ENCODE data around the gene RNF223. TPM values are rescaled to one million over a fixed set of nuclear protein-coding genes. Genes with fewer than 3 reads are reported as not detected.

RNF223 gene
- total RNA-seq, 4 donors from 2014 or later: not detected

DNA sequence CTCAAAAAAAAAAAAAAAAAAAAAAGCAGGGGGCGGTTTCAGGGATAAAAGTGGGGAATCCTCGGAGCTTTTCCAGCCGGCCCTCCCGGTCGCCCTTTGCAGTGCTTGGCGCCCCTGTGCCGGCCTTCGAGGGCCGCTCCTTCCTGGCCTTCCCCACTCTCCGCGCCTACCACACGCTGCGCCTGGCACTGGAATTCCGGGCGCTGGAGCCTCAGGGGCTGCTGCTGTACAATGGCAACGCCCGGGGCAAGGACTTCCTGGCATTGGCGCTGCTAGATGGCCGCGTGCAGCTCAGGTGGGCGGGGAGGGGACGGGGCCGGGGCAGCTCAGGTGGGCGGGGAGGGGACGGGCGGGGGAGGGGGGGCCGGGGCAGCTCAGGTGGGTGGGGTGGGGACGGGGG lies 25.3 kb downstream of the RNF223 start:
- TF ChIP-seq POLR2A (IDR thresholded peaks at IDR 0.05): no peak
- TF ChIP-seq, protein P1, sequence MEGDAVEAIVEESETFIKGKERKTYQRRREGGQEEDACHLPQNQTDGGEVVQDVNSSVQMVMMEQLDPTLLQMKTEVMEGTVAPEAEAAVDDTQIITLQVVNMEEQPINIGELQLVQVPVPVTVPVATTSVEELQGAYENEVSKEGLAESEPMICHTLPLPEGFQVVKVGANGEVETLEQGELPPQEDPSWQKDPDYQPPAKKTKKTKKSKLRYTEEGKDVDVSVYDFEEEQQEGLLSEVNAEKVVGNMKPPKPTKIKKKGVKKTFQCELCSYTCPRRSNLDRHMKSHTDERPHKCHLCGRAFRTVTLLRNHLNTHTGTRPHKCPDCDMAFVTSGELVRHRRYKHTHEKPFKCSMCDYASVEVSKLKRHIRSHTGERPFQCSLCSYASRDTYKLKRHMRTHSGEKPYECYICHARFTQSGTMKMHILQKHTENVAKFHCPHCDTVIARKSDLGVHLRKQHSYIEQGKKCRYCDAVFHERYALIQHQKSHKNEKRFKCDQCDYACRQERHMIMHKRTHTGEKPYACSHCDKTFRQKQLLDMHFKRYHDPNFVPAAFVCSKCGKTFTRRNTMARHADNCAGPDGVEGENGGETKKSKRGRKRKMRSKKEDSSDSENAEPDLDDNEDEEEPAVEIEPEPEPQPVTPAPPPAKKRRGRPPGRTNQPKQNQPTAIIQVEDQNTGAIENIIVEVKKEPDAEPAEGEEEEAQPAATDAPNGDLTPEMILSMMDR (IDR thresholded peaks at IDR 0.05): no peak

DNA sequence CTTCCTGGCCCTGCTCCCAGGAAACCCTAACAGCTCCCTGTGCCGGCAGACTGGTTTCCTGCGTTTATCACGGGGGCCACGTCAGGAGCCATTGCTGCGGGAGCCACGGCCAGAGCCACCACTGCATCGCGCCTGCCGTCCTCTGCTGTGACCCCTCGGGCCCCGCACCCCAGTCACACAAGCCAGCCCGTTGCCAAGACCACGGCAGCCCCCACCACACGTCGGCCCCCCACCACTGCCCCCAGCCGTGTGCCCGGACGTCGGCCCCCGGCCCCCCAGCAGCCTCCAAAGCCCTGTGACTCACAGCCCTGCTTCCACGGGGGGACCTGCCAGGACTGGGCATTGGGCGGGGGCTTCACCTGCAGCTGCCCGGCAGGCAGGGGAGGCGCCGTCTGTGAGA lies 26.1 kb downstream of the RNF223 start:
- intact Hi-C loops (cut with DNase I): no loop called here
- TF ChIP-seq, protein P1 (IDR thresholded peaks at IDR 0.05): no peak
- TF ChIP-seq POLR2A (IDR thresholded peaks at IDR 0.05): no peak
- WGBS, 2 donors: 93 to 96% methylated on average over 17 to 21 of the region's 25 CpGs
- H3K27me3 ChIP-seq: no peaks in the 10 kb centered on the region
- H3K27ac ChIP-seq: no peak overlapping the region
- no peaks in the 10 kb centered on the region for H3K4me1 ChIP-seq
- no peak for DNase-seq
- H3K9me3 ChIP-seq: no peaks in the 10 kb centered on the region
- H3K4me3 ChIP-seq (replicated peaks in 1 of 3): no peak overlapping the region
- H3K36me3 ChIP-seq: peaks cover 43 to 45% of the 10 kb centered on the region in 2 donors

More for the DNA sequence above, 25.3 kb downstream of the RNF223 start:
- Histone ChIP-seq H3K36me3 (peaks cover 44 to 48% of the 10 kb centered on the region in 2 donors), H3K27ac (no peak overlapping the region), H3K27me3 (no peaks in the 10 kb centered on the region), H3K4me3 (replicated peaks in 1 of 3) (no peak overlapping the region), H3K9me3 (no peaks in the 10 kb centered on the region), H3K4me1 (no peaks in the 10 kb centered on the region)
- DNase-seq: no peak
- WGBS, 2 donors: 93 to 98% methylated on average over 22 of the region's 28 CpGs
- intact Hi-C loops (cut with DNase I): no loop called here

DNA sequence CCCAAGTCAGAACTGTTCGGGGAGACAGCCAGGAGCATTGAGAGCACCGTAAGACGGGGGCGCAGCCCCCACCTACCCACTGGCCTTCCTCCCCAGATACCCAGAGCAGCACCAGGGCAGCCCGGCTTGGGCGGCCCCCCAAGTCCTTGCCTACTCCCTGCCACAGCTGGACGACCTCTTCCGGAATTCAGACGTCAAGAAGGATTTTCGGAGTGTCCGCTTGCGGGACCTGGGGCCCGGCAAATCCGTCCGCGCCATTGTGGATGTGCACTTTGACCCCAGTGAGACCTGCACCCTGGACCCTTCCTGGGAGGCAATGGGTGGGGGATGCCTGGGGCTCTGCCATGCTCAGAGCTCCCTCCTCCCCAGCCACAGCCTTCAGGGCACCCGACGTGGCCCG lies 26.7 kb downstream of the RNF223 start:
- 95 to 96% methylated on average over 10 to 15 of the region's 19 CpGs for WGBS, 2 donors
- no peak overlapping the region for H3K4me3 ChIP-seq (replicated peaks in 1 of 3)
- H3K27me3 ChIP-seq: no peaks in the 10 kb centered on the region
- intact Hi-C loops (cut with DNase I): no loop called here
- no peaks in the 10 kb centered on the region for H3K9me3 ChIP-seq
- no peak for DNase-seq
- no peak for TF ChIP-seq POLR2A (IDR thresholded peaks at IDR 0.05)
- TF ChIP-seq, protein P1 (IDR thresholded peaks at IDR 0.05): no peak
- no peak overlapping the region for H3K27ac ChIP-seq
- no peaks in the 10 kb centered on the region for H3K4me1 ChIP-seq
- H3K36me3 ChIP-seq: peaks cover 43 to 45% of the 10 kb centered on the region in 2 donors

DNA sequence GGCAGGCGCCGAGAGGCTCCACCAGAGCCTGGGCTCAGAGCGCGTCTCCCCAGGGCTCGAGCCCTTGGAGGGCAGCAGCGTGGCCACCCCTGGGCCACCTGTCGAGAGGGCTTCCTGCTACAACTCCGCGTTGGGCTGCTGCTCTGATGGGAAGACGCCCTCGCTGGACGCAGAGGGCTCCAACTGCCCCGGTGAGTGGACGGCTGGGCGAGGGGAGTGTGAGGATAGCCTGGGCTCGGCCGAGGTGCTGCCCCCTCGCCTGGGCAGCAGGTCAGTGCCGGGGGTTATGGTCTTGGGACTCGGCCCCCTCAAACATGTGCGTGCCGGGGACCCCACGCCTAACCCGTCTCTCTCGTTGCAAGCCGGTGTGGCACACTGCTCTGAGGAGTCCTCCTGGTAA lies 27.3 kb downstream of the RNF223 start:
- no peaks in the 10 kb centered on the region for H3K4me1 ChIP-seq
- H3K9me3 ChIP-seq: no peaks in the 10 kb centered on the region
- WGBS, 2 donors: 95 to 96% methylated on average over 18 to 22 of the region's 26 CpGs
- DNase-seq: no peak
- peaks cover 39 to 42% of the 10 kb centered on the region in 2 donors for H3K36me3 ChIP-seq
- no peaks in the 10 kb centered on the region for H3K27me3 ChIP-seq
- intact Hi-C loops (cut with DNase I): no loop called here
- H3K27ac ChIP-seq: no peak overlapping the region
- no peak overlapping the region for H3K4me3 ChIP-seq (replicated peaks in 1 of 3)
- TF ChIP-seq POLR2A (IDR thresholded peaks at IDR 0.05): no peak

DNA sequence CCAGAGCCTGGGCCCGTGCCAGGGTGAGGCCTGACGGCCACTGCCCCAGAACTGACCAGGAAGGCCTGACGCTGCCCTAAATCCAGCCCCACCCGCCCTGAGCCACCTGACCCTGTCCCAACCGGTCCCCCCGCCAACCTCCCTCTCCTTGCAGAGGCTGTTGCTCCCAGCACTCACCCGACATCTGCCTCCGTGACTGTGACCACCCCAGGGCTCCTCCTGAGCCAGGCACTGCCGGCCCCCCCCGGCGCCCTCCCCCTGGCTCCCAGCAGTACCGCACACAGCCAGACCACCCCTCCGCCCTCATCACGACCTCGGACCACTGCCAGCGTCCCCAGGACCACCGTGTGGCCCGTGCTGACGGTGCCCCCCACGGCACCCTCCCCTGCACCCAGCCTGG lies 27.9 kb downstream of the RNF223 start:
- peaks cover 34 to 37% of the 10 kb centered on the region in 2 donors for H3K36me3 ChIP-seq
- 96 to 98% methylated on average over 16 to 20 of the region's 20 CpGs for WGBS, 2 donors
- H3K27me3 ChIP-seq: no peaks in the 10 kb centered on the region
- intact Hi-C loops (cut with DNase I): no loop called here
- no peak overlapping the region for H3K4me3 ChIP-seq (replicated peaks in 1 of 3)
- no peak overlapping the region for H3K27ac ChIP-seq
- no peaks in the 10 kb centered on the region for H3K4me1 ChIP-seq
- DNase-seq: no peak
- TF ChIP-seq POLR2A (IDR thresholded peaks at IDR 0.05): no peak
- TF ChIP-seq, protein P1 (IDR thresholded peaks at IDR 0.05): no peak
- no peaks in the 10 kb centered on the region for H3K9me3 ChIP-seq

DNA sequence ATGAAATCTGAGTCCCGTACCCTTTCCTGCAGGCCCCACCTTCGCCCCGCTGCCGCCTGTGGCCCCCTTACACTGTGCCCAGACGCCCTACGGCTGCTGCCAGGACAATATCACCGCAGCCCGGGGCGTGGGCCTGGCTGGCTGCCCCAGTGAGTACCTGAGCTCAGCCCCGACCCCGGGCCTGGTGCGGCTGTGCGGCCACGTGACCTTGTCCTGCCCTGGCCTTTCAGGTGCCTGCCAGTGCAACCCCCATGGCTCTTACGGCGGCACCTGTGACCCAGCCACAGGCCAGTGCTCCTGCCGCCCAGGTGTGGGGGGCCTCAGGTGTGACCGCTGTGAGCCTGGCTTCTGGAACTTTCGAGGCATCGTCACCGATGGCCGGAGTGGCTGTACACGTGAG lies 29.0 kb downstream of the RNF223 start:
- H3K36me3 ChIP-seq: peaks cover 26% of the 10 kb centered on the region in 2 donors
- DNase-seq: no peak

More for the DNA sequence above, 29.0 kb downstream of the RNF223 start:
- Histone ChIP-seq H3K27ac (no peak overlapping the region), H3K9me3 (no peaks in the 10 kb centered on the region), H3K27me3 (no peaks in the 10 kb centered on the region), H3K4me3 (replicated peaks in 1 of 3) (no peak overlapping the region), H3K4me1 (peaks cover 5 to 6% of the 10 kb centered on the region in 2 donors)
- 93 to 97% methylated on average over 8 to 16 of the region's 23 CpGs for WGBS, 2 donors
- TF ChIP-seq POLR2A (IDR thresholded peaks at IDR 0.05): no peak
- TF ChIP-seq, protein P1 (IDR thresholded peaks at IDR 0.05): no peak
- intact Hi-C loops (cut with DNase I): no loop called here

All from thyroid gland (tissue), 4 donors.